HEK293T (cell line): ENCODE results near the gene GARIN3.

Source experiments
- BHLHE40 ChIP-seq: fragments of 450-650 bp; IDR thresholded peaks from 2 replicates; pipeline ENCODE4 v1.6.1; 2016; ENCODE audit warnings: mild to moderate bottlenecking, moderate library complexity, borderline replicate concordance
- ELF4 ChIP-seq: fragments of 450-650 bp; IDR thresholded peaks from 2 replicates; pipeline ENCODE4 v1.6.1; 2017; ENCODE audit warnings: antibody characterized with exemption
- FOXA1 ChIP-seq: fragments of 450-650 bp; IDR thresholded peaks from 2 replicates; pipeline ENCODE4 v1.6.1; 2016; ENCODE audit warnings: mild to moderate bottlenecking
- FOXK2 ChIP-seq: fragments of 450-650 bp; IDR thresholded peaks from 2 replicates; pipeline ENCODE4 v1.6.1; 2016; ENCODE audit warnings: mild to moderate bottlenecking
- HDGF ChIP-seq: fragments of 450-650 bp; IDR thresholded peaks from 2 replicates; pipeline ENCODE4 v1.6.1; 2017; ENCODE audit warnings: antibody characterized with exemption, borderline replicate concordance
- L3MBTL2 ChIP-seq: fragments of 450-650 bp; conservative IDR thresholded peaks from 2 replicates; pipeline ENCODE4 v1.6.1; 2016; ENCODE audit warnings: mild to moderate bottlenecking
- NFRKB ChIP-seq: fragments of 450-650 bp; IDR thresholded peaks from 2 replicates; pipeline ENCODE4 v1.6.1; 2016; ENCODE audit warnings: mild to moderate bottlenecking, moderate library complexity
- SP1 ChIP-seq: fragments of 450-650 bp; IDR thresholded peaks from 2 replicates; pipeline ENCODE4 v1.6.1; 2017

GRCh38 chr5:157157293-157157891 lies 8.7 kb downstream of the GARIN3 start:
- TF ChIP-seq FOXK2 (no peak), FOXA1 (no peak), HDGF (no peak), SP1 (no peak), ELF4 (no peak), BHLHE40 (no peak), L3MBTL2 (no peak), NFRKB (no peak)
